HG03342 (cell line): ENCODE data around the gene KCND3.

Experiments used
- ATAC-seq: cut with Tn5 transposase; IDR thresholded peaks from one replicate; pipeline ENCODE4 v1.9.1; 2021; ENCODE audit warnings: mild to moderate bottlenecking, moderate library complexity; ENCODE audit not compliant: unreplicated experiment

KCND3 gene

DNA sequence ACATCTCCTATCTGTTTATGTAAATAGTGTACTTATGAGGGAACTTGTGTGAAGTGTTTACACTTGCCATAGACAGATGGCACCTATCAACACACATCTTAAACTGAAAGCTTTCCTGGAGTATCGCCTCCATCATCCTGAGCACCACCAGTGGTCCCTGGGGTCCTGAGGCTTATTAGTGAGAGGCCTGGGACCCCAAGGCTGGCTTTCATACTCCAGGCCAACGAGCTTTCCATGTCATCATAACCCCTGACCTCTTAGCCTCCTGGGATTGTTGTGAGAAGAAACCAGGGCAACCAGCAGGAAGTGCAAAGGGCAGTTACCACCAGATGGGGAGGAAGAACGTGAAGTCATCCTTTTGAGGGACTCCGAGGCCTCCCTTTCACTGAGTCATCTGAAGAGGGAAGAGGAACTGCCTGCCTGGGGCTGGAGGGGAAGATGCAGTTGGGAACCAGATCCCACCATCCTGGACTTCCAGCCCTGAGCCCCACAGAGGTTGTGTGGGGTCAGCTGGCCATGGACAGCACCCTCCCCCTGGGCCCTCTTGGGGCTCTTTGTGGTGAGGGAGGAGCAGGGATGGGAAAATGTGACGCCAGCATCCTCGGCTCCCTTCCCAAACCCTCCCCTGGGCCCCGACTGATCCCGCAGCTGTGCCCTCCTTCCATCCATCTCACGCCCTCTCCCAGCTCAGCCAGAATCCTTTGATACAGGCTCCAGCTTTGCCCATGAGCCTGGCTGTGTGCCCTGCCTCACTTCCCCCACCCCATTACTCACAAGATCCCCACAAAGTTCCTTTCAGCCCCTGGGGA is 256.1 kb downstream of the KCND3 start:
- ATAC-seq: no peak

DNA sequence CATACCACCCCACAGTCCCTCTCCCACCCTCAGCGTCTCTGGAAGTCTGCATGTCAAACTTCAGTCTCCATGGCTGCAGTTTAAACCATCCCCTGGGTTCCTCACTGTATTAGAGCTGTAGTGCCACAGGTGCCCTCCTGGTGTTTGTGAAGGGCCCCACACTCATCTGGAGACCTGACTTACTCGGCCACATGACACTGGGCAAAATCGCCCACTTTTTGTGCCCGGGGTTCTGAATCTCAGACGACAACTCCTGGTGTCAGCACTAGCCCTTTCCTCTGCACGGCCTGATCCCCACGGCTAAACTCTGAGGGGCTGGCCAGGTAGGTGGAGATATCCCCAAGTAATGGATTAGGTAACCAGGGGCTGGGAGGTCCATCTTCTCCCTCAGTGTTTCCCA is 256.8 kb downstream of the KCND3 start:
- ATAC-seq: no peak

DNA sequence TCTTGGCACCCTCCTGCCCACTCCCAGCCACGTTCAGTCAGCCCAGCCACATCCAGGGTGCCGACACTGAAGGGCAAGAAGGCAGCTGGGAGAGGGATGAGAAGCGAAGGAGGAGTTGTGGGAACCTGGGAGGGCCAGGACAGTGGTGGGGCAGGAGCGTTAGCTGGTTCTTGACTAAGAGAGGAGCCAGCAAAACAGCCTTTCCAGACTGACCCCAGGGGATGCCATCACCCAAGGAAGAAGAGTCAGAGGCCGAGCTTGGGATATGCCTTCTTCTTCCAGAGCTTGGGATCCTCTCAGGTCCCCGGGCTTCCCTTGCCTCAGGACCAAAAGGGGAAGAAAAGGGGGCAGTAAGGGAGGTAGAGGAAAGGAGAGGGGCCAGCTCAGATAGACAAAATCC is 257.5 kb downstream of the KCND3 start:
- ATAC-seq: no peak

GRCh38 chr1:111730706-111731105 is 258.8 kb downstream of the KCND3 start:
- no peak for ATAC-seq

DNA sequence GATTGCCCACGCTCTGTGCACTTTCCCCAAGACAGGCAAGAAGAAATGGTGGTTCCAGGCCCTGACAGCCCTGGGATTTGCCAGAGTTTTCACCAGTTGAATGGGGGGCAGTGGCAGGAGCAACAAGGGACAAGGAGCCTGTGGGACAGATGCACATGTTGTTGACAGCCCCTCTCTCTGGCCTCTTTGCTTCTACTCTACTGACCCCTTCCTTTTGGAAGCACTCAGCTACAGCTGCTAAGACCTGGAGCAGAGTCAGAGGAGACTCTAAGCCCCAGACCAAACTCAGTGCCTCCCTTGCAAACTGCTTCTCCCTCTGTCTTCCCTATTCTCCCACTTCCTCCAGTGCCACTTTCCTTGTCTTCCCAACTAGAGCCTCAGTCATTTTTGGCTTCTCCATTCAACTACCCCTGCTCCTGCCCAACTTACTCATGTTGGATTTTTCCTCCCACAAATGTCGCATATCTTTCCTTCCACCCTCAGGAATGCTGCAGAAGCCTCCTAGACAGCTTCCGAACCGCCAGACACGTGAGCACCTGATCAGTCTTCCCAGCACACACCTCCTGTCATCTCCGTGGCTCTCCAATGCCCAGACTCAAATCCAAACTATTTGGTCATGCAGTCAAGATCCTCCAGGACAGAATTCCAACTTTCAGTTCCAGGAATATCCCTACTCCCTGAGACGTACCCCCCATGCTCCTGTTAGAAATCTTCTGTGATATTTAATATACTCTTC is 259.4 kb downstream of the KCND3 start:
- ATAC-seq: no peak

DNA sequence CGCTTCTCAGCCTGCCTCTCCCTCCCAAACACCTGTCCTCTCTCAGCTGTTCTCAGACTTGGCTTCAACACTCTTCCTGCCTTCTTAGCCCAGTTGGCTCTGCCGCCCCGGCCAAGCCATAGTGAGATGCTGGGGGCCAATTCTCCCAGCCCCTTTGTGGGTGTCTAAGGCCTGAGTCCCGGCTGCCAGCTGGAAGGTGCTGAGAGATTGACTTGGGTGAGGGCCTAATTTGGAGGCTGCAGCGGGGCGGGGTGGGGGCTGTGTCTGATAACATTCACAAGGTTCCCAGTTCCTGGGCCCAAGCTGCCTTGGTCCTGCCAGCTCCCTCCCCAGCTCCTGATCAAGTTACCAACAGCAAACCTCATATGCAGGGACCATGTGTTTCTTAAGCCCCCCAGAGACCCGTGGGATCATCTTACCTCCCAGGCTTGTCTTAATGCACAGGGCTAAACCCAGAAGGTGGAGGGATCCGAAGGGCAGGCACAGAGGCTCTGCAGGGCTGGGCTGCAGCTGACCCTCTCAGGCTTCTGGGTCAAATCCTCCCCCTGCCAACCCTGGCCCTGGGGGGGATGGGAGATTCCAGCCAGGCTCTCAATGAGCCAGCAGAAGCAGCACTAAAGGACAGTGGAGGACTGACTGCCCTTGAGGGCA is 260.1 kb downstream of the KCND3 start:
- no peak for ATAC-seq

GRCh38 chr1:111727056-111727455 is 262.4 kb downstream of the KCND3 start:
- no peak for ATAC-seq

GRCh38 chr1:111725192-111725591 is 264.3 kb downstream of the KCND3 start:
- ATAC-seq: no peak

GRCh38 chr1:111723871-111724270 is 265.6 kb downstream of the KCND3 start:
- ATAC-seq: no peak

- ATAC-seq: no peak
Measured at GRCh38 chr1:111723091-111723806, 266.2 kb downstream of the KCND3 start.

DNA sequence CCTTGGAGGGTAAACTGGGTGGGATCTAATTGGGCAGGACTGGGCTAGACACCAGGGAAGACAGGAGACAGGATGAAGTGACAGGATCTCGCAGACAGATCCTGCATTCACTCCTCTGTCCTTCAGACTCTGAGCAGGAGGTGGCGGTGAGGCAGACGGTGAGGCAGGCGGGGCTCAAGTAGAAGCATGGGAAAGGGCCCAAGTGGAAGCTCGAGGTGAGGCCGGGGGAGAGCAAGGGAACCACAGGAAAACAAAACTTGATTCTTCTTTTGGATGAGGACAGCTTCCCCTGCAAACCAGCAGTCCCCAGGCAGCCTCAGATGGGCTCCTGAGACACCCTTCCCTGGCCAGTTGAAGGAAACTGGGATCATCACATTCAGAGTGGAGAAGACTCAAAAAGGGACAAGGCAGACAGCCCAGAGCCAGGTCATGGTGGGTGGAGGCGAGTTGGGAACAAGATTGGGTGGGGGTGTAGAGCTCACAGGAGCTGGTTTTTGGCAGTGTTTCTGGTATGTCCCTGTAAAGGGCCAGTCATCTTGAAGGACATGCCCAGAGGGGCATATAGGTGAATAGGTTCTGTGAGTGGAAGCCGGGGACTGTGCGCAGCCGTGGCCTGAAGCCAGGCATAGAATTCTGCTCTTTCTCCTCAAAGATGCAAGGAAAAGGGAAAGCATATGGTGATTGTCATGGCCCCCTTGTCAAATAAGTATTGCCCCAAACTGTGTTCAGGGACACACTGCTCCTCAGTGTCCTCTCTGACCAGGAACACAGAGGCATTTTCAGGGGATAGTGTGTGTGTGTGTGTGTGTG is 268.3 kb downstream of the KCND3 start:
- no peak for ATAC-seq
